ENCODE measurements around the gene UCKL1.

Gene UCKL1

GRCh38 chr20:63951398-63952209, 4.6 kb downstream of the UCKL1 start:
- no peak for DNase-seq (ENCODE audit: low read depth)
- no peak for TF ChIP-seq CTCF (IDR thresholded peaks at IDR 0.05; ENCODE audit: insufficient read depth, low read depth, low read length, missing control alignments)
- H3K4me3 ChIP-seq (ENCODE audit: low read depth, low read length) = no peak overlapping the region

- DNase-seq (ENCODE audit: low read depth) = no peak
- TF ChIP-seq CTCF (IDR thresholded peaks at IDR 0.05; ENCODE audit: insufficient read depth, low read depth, low read length, missing control alignments) = no peak
- H3K4me3 ChIP-seq (ENCODE audit: low read depth, low read length) = no peak overlapping the region
Measured at GRCh38 chr20:63950701-63951397, 5.4 kb downstream of the UCKL1 start.

- TF ChIP-seq CTCF (IDR thresholded peaks at IDR 0.05; ENCODE audit: insufficient read depth, low read depth, low read length, missing control alignments) = no peak
- DNase-seq (ENCODE audit: low read depth) = no peak
- H3K4me3 ChIP-seq (ENCODE audit: low read depth, low read length) = no peak overlapping the region
Measured at GRCh38 chr20:63947638-63948456, 8.4 kb downstream of the UCKL1 start.

- no peak overlapping the region for H3K4me3 ChIP-seq (ENCODE audit: low read depth, low read length)
- DNase-seq (ENCODE audit: low read depth) = no peak
- no peak for TF ChIP-seq CTCF (IDR thresholded peaks at IDR 0.05; ENCODE audit: insufficient read depth, low read depth, low read length, missing control alignments)
Measured at GRCh38 chr20:63946986-63947637, 9.1 kb downstream of the UCKL1 start.

GRCh38 chr20:63945921-63946920, 10.0 kb downstream of the UCKL1 start:
- no peak for DNase-seq (ENCODE audit: low read depth)
- no peak for TF ChIP-seq CTCF (IDR thresholded peaks at IDR 0.05; ENCODE audit: insufficient read depth, low read depth, low read length, missing control alignments)
- H3K4me3 ChIP-seq (ENCODE audit: low read depth, low read length) = no peak overlapping the region
